ENCODE data around the gene ADAMTSL1. TPM values are rescaled to one million over a fixed set of nuclear protein-coding genes. Genes with fewer than 3 reads are reported as not detected.

Gene ADAMTSL1
- total RNA-seq, 1 donor from 2014 or later, result 1.5 TPM

- ATAC-seq, result no peak
These were observed 267.4 kb downstream of the ADAMTSL1 start for GRCh38 chr9:18741359-18741758.

GRCh38 chr9:18741945-18742344 lies 268.0 kb downstream of the ADAMTSL1 start:
- ATAC-seq, result no peak

DNA sequence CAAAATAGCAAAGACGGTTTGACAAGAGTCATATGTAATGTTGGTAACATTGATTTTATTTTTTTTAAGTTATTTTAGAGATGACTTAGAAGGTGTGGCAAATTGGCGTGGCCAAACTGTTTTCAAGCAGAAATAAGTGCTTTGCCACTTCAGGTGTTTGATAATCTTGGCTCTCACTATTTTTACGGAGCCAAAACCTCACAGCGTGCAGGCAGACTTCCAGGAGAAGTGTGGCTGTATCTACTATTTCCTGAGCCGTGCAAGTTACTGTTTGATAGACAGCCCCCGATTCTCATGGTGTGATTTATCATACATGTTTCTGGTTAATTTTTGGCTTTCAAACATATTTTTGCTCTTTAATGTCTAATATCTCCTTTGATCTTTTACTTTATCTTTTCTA lies 269.5 kb downstream of the ADAMTSL1 start:
- ATAC-seq, result no peak

DNA sequence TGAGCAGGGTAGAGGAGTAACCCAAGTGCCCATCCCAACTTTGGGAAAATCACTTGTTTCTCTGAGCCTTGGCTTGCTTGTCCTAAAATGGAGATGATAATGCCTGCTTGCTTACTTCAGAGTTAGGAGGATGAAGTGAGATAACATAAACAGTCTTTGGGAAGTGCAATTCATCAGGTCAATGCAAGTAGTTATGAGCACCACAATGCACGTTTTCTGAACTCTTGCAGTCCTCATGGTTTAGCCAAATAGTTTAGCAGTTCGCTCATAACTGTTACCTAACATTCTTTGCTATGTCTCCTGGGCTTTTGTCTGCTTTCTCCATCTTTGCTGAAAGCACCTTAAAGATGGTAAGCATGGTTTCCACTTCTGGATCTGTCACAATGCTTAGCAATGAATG lies 270.0 kb downstream of the ADAMTSL1 start:
- no peak for ATAC-seq

GRCh38 chr9:18745710-18746109 lies 271.8 kb downstream of the ADAMTSL1 start:
- no peak for ATAC-seq

DNA sequence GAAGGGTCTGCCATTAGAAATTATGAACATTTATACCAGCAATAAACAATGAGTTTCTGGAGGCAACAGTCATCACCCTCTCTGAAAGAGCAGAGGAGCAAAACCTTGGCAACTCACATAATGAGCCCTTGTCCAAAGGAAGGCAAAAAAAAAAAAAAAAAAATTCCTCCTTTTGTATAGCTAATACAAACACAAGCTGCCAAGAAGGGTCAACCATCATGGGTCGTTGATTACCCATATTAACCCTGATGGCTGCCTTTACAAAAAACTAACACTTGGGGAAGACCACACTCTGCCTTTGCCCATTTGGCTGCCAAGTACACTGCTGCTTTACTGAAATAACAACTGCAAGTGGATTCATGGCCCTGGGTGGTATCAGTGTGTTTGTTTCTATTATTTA lies 272.7 kb downstream of the ADAMTSL1 start:
- no peak for ATAC-seq

GRCh38 chr9:18747595-18747994 lies 273.6 kb downstream of the ADAMTSL1 start:
- no peak for ATAC-seq

DNA sequence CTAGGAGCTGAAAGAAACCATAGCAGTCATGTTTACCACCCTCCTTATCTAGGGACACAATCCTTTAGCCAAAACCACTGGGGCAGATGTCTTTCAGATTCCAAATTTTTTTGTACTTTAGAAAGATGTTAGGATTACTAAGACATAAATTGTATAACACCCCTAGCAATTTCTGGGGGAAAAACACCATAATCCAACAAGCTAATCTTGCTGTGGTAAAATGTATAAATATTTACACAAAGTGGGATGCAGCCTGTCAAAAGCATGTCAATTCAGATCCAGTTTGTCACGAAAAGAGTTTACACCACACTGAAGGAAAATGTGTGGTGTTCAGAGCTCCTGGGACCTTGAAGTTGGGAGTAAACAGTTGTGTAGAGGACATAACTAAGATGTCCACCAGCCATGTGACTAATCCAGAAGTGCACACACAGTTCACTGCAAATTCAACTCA lies 274.3 kb downstream of the ADAMTSL1 start:
- no peak for ATAC-seq

DNA sequence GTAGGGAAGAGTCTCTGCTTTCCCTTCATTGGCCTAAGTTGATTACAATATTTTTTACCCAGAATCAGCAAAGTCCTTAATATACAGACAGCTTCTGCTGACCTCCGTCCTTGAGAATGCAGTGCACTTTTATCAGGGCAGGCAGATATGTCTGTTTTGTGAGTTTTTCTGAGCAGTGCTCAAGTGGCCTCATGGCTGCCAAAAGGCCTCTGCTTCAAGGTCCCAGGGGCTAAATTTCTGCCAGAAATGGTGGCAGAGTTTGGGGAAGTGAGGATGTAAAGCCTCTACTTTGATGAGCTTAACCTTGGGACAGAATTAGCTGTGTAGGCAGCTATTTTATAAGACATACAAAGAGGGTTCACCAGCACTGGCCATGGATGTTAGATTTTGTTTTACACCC lies 275.8 kb downstream of the ADAMTSL1 start:
- no peak for ATAC-seq

DNA sequence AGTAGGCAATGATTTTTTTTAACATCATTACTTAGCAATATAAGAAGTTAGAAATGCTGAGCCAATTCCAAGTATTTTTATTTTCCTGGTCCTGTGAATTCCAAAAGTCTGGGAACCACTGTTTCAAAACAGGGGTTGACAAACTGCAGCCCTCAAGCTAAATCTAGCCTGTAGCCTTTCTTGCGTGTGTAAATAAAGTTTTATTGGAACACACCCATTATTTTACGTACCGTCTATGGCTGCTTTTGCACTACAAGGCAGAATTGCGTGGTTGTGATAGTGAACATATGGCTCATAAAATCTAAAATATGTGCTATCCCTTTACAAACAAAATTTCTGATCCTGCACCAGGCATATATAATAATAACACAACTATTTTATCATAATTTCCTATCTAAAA lies 280.0 kb downstream of the ADAMTSL1 start:
- no peak for ATAC-seq

DNA sequence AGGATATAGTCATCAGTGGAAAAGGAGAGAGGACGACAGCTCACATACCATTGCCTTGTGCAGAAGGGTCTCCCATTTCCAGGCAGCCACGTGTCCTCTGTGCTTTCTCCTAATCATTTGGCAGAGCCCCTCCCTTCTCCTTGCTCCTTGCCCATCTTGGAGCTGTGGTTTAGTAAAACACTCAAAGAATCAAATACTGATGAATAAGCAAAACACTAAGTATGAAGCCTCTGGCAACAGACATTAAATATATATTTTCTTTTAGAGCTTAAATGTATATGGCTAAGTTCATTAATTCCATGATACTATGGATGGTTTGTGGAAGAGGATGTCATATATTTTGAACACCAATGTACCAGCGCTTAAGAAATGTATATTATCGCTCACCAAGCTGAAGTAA lies 280.6 kb downstream of the ADAMTSL1 start:
- ATAC-seq, result no peak

DNA sequence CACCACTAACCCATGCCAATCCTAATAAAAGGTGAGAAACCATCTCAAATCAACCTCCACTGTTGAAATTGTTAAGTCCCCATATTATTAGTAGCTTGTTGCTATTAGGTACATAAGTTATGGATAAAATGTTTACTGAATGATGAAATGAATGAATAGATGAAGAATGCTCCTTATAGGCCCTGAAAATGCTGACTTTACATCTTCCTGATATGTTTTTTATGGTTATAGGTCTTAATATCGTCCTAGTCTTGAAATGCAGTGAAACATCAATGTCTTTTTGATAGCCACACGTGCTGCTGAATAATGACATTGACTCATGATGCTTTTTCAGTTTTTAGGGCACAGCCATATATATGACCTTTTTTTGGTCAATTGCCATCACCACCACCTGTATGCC lies 281.3 kb downstream of the ADAMTSL1 start:
- ATAC-seq, result no peak

DNA sequence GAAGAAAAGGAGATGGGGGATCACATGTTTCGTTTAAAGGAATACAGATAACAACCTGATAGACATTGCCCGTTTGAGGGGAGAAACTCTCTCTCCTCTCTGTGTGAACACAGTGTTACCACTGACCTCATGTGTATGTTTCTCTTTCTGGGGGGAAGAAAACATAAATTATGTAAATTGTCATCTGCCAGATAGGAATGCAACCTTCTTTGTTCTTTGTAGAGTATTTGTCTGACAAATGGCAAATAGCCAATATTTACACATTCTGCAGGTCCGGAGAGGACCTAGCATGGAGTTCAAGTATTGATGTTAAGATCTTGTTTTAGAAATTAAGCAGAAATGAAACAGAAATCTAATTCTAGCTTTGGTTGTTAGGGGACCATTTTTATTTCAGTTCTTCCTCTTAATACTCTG lies 282.8 kb downstream of the ADAMTSL1 start:
- ATAC-seq, result no peak

DNA sequence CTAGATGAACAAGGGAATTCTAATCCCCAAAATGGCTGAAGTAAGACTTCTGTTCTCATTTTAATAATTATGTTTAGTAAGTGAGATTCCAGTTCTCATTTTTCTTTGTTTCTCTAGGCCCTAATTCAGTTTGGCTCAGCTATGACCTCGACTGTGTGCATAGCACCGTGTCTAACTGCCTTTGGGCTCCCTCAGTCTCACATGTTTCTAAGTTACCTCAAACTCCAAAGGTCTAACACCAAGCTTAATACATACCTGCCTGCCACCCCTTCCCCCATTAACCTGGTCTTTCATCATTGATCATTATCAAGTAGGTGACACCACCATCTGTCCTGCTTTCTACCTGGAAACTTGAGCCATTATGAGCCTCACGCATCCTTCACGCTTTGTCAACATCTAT lies 285.9 kb downstream of the ADAMTSL1 start:
- no peak for ATAC-seq

DNA sequence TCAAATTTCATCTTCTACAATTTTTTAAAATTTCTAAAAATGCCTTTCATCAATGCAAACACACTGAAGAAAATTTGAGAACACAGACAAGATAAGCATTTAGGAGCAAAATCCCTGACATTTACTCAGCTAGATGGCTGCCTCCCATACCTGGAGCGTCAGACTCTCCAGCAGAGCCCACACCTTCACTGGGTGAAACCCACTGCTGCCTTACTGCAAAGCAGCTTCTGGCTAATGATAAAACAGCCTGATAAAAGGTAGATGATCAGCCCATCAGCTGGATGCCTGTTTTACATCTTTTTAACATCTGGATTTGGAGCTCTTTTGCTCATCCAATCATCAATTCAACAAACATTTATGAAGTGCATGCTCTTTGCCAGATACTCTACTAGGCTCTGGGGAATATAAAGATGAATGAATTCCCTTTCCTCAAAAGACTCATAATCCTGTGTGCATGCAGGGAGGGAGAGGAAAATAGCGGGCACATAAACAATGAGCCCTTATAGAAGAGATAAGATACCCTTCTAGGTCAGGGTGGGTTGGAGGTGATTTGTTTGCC lies 287.9 kb downstream of the ADAMTSL1 start:
- no peak for ATAC-seq

DNA sequence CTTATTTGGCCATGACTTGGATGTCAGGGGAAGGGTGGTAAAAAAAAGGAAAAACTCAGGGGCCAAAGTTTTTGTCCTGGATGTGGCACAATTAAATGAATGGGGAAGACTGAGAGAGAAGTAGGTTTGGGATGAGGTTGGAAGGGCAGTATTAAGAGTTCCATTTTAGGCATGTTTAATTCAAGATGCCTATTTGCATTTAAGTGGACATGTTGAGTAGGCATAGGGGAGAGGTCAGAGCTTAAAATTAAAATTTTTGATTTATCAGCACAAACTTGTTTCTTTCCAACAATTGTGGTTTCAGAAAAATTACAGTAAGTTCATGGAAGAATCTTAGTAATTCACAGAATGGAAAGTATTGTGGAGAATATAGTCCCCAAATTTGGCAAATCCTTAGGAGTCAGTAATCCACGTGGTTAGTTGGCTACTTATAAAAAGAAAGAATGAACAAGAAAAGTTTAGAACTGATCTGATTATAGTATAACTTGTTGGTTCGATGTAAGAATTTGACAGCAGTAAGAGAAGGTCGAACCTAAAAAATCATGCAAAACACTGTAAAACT lies 293.1 kb downstream of the ADAMTSL1 start:
- ATAC-seq, result no peak

GRCh38 chr9:18768951-18769622 lies 295.1 kb downstream of the ADAMTSL1 start:
- no peak for ATAC-seq

DNA sequence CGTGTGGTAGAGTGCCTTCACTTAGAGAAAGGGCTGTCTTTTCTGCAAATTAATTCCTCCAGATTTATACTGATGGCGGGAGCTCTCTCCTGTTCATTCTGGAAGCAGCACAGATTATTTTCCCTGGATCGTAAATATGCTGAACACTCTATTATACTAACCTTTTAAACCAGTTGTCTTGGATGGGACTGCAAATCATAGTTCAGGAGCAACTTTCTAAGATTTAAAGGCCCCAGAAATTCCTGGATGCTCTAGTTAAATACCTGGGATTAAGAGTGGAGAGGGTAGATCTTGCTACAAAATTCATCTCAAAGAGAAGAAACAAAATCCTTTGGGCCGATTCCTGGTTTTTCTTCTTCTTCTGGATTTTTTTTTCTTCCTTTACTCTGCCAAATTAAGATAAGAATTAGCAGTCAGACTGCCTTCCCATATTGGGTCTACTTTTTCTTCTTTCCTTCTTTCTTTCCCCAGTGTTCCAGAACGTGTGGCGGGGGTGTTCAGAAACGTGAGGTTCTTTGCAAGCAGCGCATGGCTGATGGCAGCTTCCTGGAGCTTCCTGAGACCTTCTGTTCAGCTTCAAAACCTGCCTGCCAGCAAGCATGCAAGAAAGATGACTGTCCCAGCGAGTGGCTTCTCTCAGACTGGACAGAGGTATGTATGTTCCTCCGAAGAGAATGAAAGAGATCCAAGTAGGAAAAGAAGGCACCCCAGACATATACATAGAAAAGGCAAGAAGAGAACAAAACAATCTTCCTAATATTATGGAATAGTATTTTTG lies 296.4 kb downstream of the ADAMTSL1 start:
- ATAC-seq, result no peak

DNA sequence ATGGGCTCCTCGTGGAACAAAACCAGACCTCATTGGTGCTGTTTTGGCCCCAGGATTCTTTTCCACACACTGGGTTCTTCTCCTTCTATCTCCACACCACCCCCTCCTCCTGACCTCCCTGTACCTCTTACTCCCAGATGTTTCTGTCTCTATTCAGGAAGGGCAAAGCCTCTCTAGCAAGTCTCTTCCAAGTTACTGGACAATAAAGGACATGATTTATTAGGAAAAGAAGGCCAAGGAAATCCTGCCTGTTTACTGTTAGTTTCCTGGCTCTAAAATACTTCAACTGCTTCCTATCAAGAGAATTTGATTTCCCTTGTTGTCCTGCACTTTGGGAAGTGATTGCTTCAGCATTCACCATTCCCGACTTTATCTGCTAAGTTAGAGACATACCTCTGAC lies 297.1 kb downstream of the ADAMTSL1 start:
- ATAC-seq, result no peak

DNA sequence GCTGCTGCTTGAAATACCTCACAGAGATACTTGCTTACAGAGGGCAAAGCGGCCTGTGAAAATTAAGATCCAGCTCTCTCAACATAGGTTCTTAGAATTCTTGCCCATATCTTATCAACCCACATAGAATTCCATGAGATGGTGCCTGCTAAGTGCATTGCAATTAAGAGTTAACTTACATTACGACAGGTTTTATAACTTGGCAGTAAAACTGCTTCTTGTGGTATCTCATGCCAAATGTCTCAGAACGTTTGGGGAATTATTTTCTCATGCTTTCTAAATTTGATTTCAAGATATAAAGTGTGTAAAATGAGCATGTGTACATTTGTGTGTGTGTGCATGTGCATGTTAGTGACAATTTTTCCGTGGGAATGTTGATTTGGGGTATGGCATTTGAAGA lies 297.8 kb downstream of the ADAMTSL1 start:
- no peak for ATAC-seq

DNA sequence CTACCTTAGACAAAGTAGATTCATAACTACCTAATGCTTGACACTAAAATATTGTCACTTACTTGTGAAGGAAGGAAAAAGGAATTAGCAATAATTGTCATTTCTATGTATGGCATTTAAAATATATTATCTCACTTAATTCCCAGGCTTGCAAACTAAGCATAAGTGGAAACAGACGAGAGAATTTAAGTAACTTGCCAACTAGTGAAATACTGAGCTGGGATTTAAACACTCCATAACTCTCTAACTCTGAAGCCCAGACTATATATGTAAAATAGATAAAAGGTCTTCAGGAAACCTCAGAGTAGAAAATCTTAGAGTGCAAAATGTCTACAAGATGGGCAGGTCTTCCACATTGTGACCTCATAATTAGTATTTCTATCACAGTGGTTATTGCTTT lies 301.3 kb downstream of the ADAMTSL1 start:
- ATAC-seq, result no peak

DNA sequence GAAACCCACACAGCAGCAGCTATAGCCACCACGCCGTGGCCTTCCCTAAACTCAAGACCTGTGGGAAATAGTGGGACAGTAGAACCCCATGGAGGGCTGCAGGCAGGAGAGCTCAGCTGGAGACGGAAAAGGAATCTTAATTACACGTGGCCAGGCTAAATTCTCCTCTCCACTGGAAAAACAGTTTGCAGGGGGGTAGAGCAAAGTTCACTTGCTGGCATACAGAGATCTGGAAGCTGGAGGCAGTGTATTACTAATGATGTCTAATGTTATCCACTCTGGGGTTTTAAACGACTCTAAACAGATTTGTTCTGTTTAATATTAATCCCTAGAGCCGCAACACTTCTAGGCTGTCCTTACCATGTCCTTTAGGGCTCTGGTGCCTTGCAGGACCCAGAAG lies 302.0 kb downstream of the ADAMTSL1 start:
- ATAC-seq, result no peak

Data from esophagus mucosa (tissue), 1 donor.